Esophagus muscularis mucosa (tissue), 4 donors: ENCODE measurements around the gene TPCN1. TPM values are rescaled to one million over a fixed set of nuclear protein-coding genes. Genes with fewer than 3 reads are reported as not detected.

ENCODE experiments used
- DNase-seq: peaks from one replicate; pipeline ENCODE4 v3.0.0-alpha.2; 2017; ENCODE audit errors: extremely low spot score
- H3K27ac ChIP-seq, 4 donors: fragments of 200-600 bp; sonication (generic); replicated peaks in 1 of 4; 1 replicate in 3 of 4; 2 replicates in 1 of 4; pipeline ENCODE4 v1.5.1; 2016 to 2019; ENCODE audit warnings: mild to moderate bottlenecking in 1 of 4
- H3K27me3 ChIP-seq, 4 donors: fragments of 200-600 bp; sonication (generic); one replicate each; pipeline versions ENCODE4 v1.5.1 to v1.6.0; 2016 to 2019
- H3K36me3 ChIP-seq, 4 donors: fragments of 200-600 bp; sonication (generic); one replicate each; pipeline ENCODE4 v1.5.1; 2016 to 2019
- H3K4me1 ChIP-seq, 4 donors: fragments of 200-600 bp; sonication (generic); one replicate each; pipeline ENCODE4 v1.5.1; 2016 to 2019
- H3K4me3 ChIP-seq, 4 donors: fragments of 200-600 bp; sonication (generic); 1 replicate in 2 of 4; 2 replicates in 2 of 4; pipeline ENCODE4 v1.5.1; 2016 to 2019; ENCODE audit warnings: mild to moderate bottlenecking in 4 of 4, moderate library complexity in 1 of 4
- H3K9me3 ChIP-seq, 4 donors: fragments of 200-600 bp; sonication (generic); 1 replicate in 3 of 4; 2 replicates in 1 of 4; pipeline ENCODE4 v1.5.1; 2016 to 2019
- EP300 ChIP-seq: sonication (generic); formaldehyde crosslinking; IDR thresholded peaks from one replicate; pipeline ENCODE4 v1.6.1; 2017; ENCODE audit warnings: antibody characterized with exemption
- POLR2A ChIP-seq: fragments of 450-650 bp; IDR thresholded peaks from one replicate; pipeline ENCODE4 v1.6.1; 2017; ENCODE audit warnings: antibody characterized with exemption, moderate library complexity, mild to moderate bottlenecking, low read depth
- POLR2AphosphoS5 ChIP-seq, 2 donors: sonication (generic); formaldehyde crosslinking; IDR thresholded peaks; one replicate each; pipeline ENCODE4 v1.6.1; 2017; ENCODE audit warnings: antibody characterized with exemption in 2 of 2
- WGBS: methylation state at CpG from one replicate; pipeline ENCODE4 v1.1.5; 2018; 5-methylcytosine and 5-hydroxymethylcytosine counted together
- intact Hi-C: fragments of 100-400 bp; cut with DNase I; formaldehyde crosslinking; loops from one replicate; pipeline ENCODE4 v1.15.1; 2023
- total RNA-seq, 4 donors: library from RNA; depleted of rRNA; stranded (reverse); fragments of >200 nt; gene quantifications; one replicate each; pipeline versions ENCODE4 v1.1.0 to v1.2.1, GENCODE V29; 2016
- TF ChIP-seq, protein P1 (sequence below), 3 experiments: fragments of 200-600 bp in 2 of 3; fragments of 450-650 bp in 1 of 3; sonication (generic) in 2 of 3; IDR thresholded peaks; one replicate each; pipeline ENCODE4 v1.5.1; 2017 to 2019; ENCODE audit warnings: antibody characterized with exemption in 3 of 3, mild to moderate bottlenecking in 2 of 3, moderate library complexity in 1 of 3

Gene TPCN1
- total RNA-seq, 4 donors from 2014 or later, result 31.1 to 54.0 (median 34.5) TPM

DNA sequence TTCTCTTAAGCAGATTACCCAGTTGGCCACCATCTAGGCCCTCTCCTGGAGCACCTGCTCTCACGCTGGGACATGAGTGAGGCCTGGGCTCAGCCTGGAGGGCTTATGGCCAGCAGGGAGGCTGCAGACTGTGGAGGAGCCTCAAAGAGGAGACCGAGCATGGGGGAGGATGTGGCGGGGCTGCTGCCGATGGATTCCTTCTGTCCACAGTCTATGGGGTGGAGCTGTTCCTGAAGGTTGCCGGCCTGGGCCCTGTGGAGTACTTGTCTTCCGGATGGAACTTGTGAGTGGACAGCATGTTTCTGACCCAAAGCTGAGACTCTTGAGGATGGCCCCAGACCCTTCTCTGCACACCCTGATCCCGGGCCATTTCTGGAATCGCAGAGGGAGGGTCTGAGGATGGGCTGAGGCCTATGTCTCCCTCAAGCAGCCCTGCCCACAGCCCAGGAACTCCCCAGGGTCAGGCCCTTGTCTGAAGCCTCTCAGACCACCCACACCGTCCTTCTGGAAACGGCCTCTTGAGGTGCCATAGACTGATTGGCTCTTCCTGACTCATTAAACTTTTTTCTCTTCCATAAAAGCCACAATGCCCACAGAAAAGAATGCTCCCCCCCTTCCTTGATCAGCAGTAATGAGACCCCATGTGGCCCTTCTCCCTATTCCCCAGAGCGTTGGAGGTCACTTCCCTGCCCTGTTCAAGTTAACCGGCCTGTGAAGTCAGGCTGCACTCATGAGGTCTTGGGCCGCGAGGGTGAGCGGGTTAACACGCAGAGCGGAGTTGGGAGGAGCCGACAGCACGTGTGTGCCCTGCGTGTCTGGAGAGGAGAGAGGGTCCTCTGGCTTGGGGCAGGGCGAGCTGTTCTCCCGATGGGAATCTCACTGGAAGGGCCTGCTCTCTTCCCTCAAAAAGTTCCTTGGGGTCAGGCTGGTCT is 64.7 kb downstream of the TPCN1 start:
- WGBS, result 87% methylated on average over 20 of the region's 22 CpGs
- intact Hi-C loops, result no loop called here
- no peak overlapping the region for H3K27ac ChIP-seq

DNA sequence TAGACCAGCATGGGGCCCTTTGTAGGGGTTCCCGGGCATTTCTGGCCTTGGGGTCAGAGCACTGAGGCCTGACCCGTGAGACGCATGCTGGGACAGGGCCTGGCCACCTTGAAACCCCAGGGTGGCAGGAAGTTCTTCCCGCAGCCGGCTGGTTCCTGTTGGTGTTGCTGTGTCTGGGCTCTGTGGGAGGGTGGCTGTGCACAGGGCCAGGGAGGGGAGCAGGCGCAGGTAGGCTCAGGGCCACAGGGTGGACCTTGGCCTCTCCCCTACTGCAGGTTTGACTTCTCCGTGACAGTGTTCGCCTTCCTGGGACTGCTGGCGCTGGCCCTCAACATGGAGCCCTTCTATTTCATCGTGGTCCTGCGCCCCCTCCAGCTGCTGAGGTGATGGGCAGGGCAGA is 65.4 kb downstream of the TPCN1 start:
- Histone ChIP-seq H3K27ac (no peak overlapping the region), H3K4me3 (no peak overlapping the region), H3K9me3 (no peaks in the 10 kb centered on the region), H3K36me3 (peaks cover 52 to 99% (median 92%) of the 10 kb centered on the region in 4 donors), H3K27me3 (no peaks in the 10 kb centered on the region), H3K4me1 (no peaks in the 10 kb centered on the region)
- DNase-seq, result no peak
- 93% methylated on average over 9 of the region's 11 CpGs for WGBS
- TF ChIP-seq, protein P1, sequence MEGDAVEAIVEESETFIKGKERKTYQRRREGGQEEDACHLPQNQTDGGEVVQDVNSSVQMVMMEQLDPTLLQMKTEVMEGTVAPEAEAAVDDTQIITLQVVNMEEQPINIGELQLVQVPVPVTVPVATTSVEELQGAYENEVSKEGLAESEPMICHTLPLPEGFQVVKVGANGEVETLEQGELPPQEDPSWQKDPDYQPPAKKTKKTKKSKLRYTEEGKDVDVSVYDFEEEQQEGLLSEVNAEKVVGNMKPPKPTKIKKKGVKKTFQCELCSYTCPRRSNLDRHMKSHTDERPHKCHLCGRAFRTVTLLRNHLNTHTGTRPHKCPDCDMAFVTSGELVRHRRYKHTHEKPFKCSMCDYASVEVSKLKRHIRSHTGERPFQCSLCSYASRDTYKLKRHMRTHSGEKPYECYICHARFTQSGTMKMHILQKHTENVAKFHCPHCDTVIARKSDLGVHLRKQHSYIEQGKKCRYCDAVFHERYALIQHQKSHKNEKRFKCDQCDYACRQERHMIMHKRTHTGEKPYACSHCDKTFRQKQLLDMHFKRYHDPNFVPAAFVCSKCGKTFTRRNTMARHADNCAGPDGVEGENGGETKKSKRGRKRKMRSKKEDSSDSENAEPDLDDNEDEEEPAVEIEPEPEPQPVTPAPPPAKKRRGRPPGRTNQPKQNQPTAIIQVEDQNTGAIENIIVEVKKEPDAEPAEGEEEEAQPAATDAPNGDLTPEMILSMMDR (IDR thresholded peaks at IDR 0.05), result no peak
- no peak for TF ChIP-seq EP300
- no peak for TF ChIP-seq POLR2AphosphoS5 (IDR thresholded peaks at IDR 0.05)
- no peak for TF ChIP-seq POLR2A
- intact Hi-C loops, result no loop called here

More for the DNA sequence above, 64.7 kb downstream of the TPCN1 start:
- peaks cover 45 to 99% (median 92%) of the 10 kb centered on the region in 4 donors for H3K36me3 ChIP-seq
- no peaks in the 10 kb centered on the region for H3K27me3 ChIP-seq
- H3K4me1 ChIP-seq, result no peaks in the 10 kb centered on the region
- no peak for TF ChIP-seq POLR2AphosphoS5 (IDR thresholded peaks at IDR 0.05)
- TF ChIP-seq, protein P1 (IDR thresholded peaks at IDR 0.05), result no peak
- TF ChIP-seq POLR2A, result no peak
- TF ChIP-seq EP300, result no peak
- no peak overlapping the region for H3K4me3 ChIP-seq
- H3K9me3 ChIP-seq, result no peaks in the 10 kb centered on the region
- DNase-seq, result no peak

DNA sequence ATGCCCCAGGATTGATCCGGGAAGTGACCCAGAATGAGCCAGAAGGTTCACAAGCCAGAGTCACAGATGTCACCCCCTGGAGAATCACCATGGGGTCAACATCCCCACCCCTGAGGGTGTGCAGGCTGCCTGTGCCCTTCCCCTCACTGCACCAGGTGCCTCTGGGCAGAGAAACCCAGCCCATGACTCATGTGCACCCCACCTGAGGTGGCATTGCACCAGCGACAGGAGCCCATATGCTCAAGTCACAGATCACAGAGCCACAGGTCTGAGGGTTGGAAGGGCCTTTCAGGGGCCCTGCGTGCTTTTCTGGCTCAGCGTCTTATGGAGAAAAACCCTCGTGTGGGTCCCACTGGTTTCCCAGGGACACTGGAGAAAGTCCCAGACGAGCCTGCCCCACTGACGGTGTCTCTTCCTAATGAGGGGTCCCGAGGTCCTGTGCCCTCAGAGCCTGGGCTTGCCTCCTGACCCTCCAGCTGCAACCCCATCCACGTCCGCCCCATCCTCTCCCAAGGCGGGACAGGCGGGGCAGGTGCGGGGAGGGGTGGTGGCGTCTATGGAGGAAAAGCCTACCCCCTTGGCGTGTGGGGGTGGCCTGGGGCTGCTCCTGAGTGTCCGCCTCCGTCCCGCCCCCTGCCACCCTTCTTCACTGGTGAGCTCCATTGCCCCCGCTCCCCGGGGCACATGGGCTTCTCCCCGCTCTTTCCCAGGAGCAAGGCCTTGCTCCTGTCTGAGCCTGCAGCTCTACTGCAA is 66.1 kb downstream of the TPCN1 start:
- no peaks in the 10 kb centered on the region for H3K27me3 ChIP-seq
- TF ChIP-seq EP300 (no peak), POLR2A (no peak), POLR2AphosphoS5 (IDR thresholded peaks at IDR 0.05) (no peak)
- TF ChIP-seq, protein P1 (IDR thresholded peaks at IDR 0.05), result no peak
- WGBS, result 94% methylated on average over 18 of the region's 21 CpGs
- no peak for DNase-seq
- no peak overlapping the region for H3K27ac ChIP-seq
- intact Hi-C loops, result no loop called here
- H3K9me3 ChIP-seq, result no peaks in the 10 kb centered on the region
- H3K4me1 ChIP-seq, result no peaks in the 10 kb centered on the region
- H3K4me3 ChIP-seq, result no peak overlapping the region
- H3K36me3 ChIP-seq, result peaks cover 55 to 99% (median 98%) of the 10 kb centered on the region in 4 donors

DNA sequence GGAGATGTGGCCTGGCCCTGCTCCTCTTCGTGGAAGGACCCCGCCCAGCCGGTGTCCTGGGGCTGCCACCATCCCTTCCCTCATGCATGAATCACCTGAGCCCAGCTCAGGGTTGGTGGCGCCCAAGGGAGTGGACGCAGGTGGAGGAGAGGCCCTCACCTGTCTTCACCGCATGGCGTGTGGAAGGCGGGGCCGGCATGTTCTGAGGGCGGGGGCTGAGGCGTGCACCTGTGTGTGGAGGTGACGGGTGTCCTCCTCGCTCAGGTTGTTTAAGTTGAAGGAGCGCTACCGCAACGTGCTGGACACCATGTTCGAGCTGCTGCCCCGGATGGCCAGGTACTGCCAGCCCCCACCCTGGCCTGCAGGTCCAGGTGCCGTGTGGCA is 66.6 kb downstream of the TPCN1 start:
- TF ChIP-seq POLR2AphosphoS5 (IDR thresholded peaks at IDR 0.05), result no peak
- TF ChIP-seq POLR2A, result no peak
- TF ChIP-seq, protein P1 (IDR thresholded peaks at IDR 0.05), result no peak
- TF ChIP-seq EP300, result no peak
- WGBS, result 97% methylated on average over 14 of the region's 19 CpGs
- H3K27me3 ChIP-seq, result no peaks in the 10 kb centered on the region
- intact Hi-C loops, result no loop called here
- no peak overlapping the region for H3K4me3 ChIP-seq
- no peaks in the 10 kb centered on the region for H3K9me3 ChIP-seq
- no peak overlapping the region for H3K27ac ChIP-seq
- no peaks in the 10 kb centered on the region for H3K4me1 ChIP-seq
- peaks cover 55 to 100% (median 99%) of the 10 kb centered on the region in 4 donors for H3K36me3 ChIP-seq
- DNase-seq, result no peak
